MCF 10A (cell line): ENCODE data around the gene PGP. TPM values are rescaled to one million over a fixed set of nuclear protein-coding genes. Genes with fewer than 3 reads are reported as not detected.

Experiments
- BruUV-seq: library from RNA; stranded (reverse); fragments of 400-500 nt; replicated peaks from 2 replicates; lab custom pipeline; 2021; lab: Mats Ljungman, UMichigan
- CTCF ChIA-PET: fragments of 300-600 bp; sonication (Branson Sonifier 250); formaldehyde crosslinking; extraction: SDS; loops from one replicate; lab custom pipeline; 2021; ENCODE audit warnings: antibody characterized with exemption, inconsistent platforms; lab: Yijun Ruan, JAX
- POLR2A ChIA-PET: fragments of 300-600, 350-650 bp; sonication (Branson Sonifier 250); formaldehyde crosslinking; extraction: SDS; loops from one replicate; lab custom pipeline; 2020; ENCODE audit warnings: antibody characterized with exemption, inconsistent platforms; lab: Yijun Ruan, JAX
- DNase-seq: peaks from one replicate; pipeline ENCODE4 v3.0.0-alpha.2; 2018; ENCODE audit not compliant: unreplicated experiment
- H3K27ac Mint-ChIP-seq: one replicate; pipeline ENCODE4 v1.8.0; 2022; ENCODE audit warnings: mild to moderate bottlenecking, low read depth, mixed read lengths; ENCODE audit not compliant: unreplicated experiment
- H3K27me3 Mint-ChIP-seq: one replicate; pipeline ENCODE4 v1.8.0; 2022; ENCODE audit warnings: mixed read lengths; ENCODE audit not compliant: insufficient read depth, unreplicated experiment
- H3K36me3 Mint-ChIP-seq: one replicate; pipeline ENCODE4 v1.8.0; 2022; ENCODE audit warnings: mild to moderate bottlenecking, moderate library complexity, mixed read lengths; ENCODE audit not compliant: insufficient read depth, unreplicated experiment
- H3K4me1 Mint-ChIP-seq: one replicate; pipeline ENCODE4 v1.8.0; 2022; ENCODE audit warnings: mixed read lengths; ENCODE audit not compliant: insufficient read depth, unreplicated experiment
- H3K4me3 Mint-ChIP-seq: one replicate; pipeline ENCODE4 v1.8.0; 2022; ENCODE audit warnings: mild to moderate bottlenecking, moderate library complexity, mixed read lengths; ENCODE audit not compliant: unreplicated experiment
- H3K9me3 Mint-ChIP-seq: one replicate; pipeline ENCODE4 v1.8.0; 2022; ENCODE audit warnings: mixed read lengths; ENCODE audit not compliant: unreplicated experiment
- intact Hi-C: fragments of 100-400 bp; cut with micrococcal nuclease; formaldehyde crosslinking; loops from 2 replicates; pipeline ENCODE4 v1.14.1; 2022
- total RNA-seq: library from RNA; stranded (reverse); gene quantifications from 2 replicates; pipeline ENCODE4 v1.2.3, GENCODE V29; 2022
- TF ChIP-seq, protein P1 (sequence below): fragments of 200-600 bp; IDR thresholded peaks from one replicate; pipeline ENCODE4 v1.8.0; 2022; ENCODE audit warnings: antibody characterized with exemption, mild to moderate bottlenecking; ENCODE audit not compliant: unreplicated experiment

Gene PGP
- total RNA-seq, 1 experiment from 2014 or later, result 12.0 TPM

DNA sequence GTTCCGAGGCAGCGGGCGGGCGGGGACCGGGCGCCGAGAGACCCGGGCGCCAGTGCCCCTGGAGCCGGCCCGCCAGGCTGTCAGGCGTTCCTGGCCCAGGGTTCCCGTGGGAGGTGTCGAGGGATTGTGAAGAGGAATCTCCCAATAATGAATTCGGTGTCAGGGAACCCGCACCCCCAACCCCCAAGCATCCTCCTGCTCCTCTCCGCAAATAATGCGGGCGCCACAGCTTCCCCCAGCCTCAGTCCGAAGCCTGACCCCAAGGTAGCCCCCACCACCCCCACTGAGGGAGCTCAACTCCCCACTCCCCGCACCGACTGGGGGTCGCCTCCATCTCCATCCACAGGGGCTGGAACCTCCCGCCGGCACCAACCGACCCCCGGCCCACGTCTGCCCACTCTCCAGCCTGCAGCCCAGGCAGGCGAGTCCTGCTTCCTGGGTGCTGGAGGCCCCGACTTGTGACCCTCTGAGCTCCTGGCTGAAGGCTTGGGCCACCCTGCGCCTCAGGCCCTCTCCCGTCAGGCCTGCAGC is 17.6 kb downstream of the PGP start:
- ChIA-PET POLR2A (interaction anchor here (1.2 to 1.6 kb wide), 2 partner anchors 18 to 42 kb away, joined by 3 to 6 read pairs; partner anchors contain the start of genes PGP and TRAF7), CTCF (interaction anchor here (0.6 to 0.7 kb wide), 2 partner anchors 304 to 484 kb away, joined by 4 read pairs; no protein-coding TSS in a partner anchor)
- Mint-ChIP-seq H3K4me1 (no peaks in the 10 kb centered on the region), H3K36me3 (no peaks in the 10 kb centered on the region), H3K9me3 (no peaks in the 10 kb centered on the region), H3K27me3 (no peaks in the 10 kb centered on the region), H3K27ac (no peak overlapping the region), H3K4me3 (peak overlapping the region; percentile 33)
- no peak for DNase-seq
- intact Hi-C loops, result no loop called here
- BruUV-seq, result no TSS peak
- TF ChIP-seq, protein P1, sequence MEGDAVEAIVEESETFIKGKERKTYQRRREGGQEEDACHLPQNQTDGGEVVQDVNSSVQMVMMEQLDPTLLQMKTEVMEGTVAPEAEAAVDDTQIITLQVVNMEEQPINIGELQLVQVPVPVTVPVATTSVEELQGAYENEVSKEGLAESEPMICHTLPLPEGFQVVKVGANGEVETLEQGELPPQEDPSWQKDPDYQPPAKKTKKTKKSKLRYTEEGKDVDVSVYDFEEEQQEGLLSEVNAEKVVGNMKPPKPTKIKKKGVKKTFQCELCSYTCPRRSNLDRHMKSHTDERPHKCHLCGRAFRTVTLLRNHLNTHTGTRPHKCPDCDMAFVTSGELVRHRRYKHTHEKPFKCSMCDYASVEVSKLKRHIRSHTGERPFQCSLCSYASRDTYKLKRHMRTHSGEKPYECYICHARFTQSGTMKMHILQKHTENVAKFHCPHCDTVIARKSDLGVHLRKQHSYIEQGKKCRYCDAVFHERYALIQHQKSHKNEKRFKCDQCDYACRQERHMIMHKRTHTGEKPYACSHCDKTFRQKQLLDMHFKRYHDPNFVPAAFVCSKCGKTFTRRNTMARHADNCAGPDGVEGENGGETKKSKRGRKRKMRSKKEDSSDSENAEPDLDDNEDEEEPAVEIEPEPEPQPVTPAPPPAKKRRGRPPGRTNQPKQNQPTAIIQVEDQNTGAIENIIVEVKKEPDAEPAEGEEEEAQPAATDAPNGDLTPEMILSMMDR, result no peak

DNA sequence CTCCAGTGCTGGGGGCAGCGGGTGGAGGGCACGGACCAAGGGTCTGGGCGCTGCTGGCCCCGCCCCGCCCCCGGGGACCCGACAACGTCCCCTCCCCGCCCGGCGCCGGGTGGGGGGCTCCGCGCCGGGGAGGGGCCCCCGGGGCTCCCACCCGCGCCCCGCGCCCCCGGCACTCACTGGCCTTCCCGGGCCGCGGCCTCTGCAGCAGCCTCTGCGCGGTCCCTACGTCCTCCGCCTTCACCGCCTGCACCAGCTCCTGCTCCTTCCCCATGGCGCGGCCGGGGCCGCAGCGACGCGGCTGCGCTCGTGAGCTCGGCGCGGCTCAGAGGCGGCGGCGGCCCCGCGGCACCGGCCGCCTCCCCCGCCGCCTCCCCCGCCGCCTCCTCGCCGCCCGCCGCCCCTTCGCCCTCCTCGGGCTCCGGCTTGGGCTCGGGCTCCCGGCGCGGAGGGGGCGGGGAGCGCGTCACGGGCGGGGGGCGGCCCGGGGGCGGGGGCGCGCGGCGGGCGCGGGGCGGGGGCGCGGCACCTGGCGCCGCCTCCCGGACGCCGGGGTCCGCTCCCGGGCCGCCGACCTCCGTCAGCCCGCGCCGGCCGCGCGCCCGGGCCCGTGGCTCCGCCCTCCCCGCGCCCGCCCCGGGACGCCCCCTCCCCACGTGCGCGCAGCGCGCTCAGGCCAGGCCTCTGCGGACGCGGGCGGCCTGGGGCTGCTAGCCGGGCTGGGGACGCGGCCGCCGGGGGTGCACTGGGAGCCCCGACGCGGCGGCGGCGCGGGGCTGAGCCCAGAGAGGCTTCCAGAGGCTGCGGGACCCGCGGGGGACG is 18.3 kb downstream of the PGP start, which contains the start of gene CASKIN1:
Gene CASKIN1, minus strand, starts transcription at position 444 of the 819 bp plus-strand sequence. Its CDS starts 173 bp downstream, at position 271.
- H3K27me3 Mint-ChIP-seq, result no peaks in the 10 kb centered on the region
- ChIA-PET POLR2A (interaction anchor here (1.2 to 2.3 kb wide), 3 partner anchors 18 to 55 kb away, joined by 3 to 14 read pairs (median 6); partner anchors contain the start of genes ECI1, PGP and TRAF7), CTCF (interaction anchor here (0.6 to 2.1 kb wide), 3 partner anchors 55 to 485 kb away, joined by 4 to 7 read pairs (median 7); partner anchors contain the start of gene ECI1)
- H3K27ac Mint-ChIP-seq, result no peak within 1 kb of the TSS
- no TSS peak for BruUV-seq
- H3K9me3 Mint-ChIP-seq, result no peaks in the 10 kb centered on the region
- intact Hi-C loops, result no loop called here
- DNase-seq, result no peak
- H3K4me1 Mint-ChIP-seq, result no peaks in the 10 kb centered on the region
- TF ChIP-seq, protein P1, result no peak
- H3K36me3 Mint-ChIP-seq, result no peaks in the 10 kb centered on the region
- peak within 1 kb of the TSS; percentile 33 for H3K4me3 Mint-ChIP-seq

DNA sequence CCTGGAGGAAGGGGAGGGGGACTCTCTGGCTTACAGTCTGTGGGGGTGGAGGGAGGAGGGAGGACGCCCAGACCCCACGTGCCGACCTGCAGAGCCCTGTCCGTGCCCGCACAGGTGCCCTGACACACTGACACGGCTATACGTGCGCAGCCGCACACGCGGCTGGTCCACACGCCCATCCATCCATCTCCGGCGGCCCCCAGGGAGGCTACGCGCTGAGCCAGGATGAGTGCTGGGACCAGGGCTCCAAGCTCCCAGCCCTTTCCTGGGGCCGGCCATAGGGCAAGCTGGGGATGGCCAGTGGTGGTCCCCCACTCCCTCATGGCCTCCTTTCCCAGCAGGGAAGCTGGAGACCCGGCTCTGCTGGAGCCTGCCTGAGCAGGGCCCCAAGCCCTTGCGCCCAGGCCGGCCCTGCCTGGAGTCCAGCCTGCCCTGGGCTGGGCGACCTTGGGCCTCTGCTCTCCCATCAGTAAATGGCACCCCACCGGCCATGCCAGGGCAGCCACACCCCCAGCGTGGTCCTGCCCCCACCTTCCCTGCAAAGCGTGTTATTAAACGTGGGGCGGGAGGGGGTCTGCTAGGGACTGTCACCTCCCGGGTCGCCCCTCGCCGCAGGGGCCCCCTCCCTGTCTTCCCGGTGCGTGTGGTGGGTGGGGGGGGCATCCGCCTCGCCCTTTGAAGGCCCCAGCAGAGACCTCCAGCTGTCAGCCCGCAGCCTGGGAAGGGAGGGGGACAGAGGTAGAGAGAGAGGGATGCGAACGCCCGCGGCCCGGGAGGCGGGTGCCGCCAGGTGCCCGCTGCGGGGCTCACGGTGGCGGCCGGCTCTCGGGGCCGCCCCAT is 19.1 kb downstream of the PGP start:
- H3K4me1 Mint-ChIP-seq, result no peaks in the 10 kb centered on the region
- intact Hi-C loops, result loop anchor here (2.0 kb wide), 1 partner anchor 305 kb away; no protein-coding TSS in a partner anchor
- ChIA-PET CTCF (interaction anchor here (0.7 to 2.1 kb wide), 14 partner anchors 9 to 286 kb away, joined by 3 to 8 read pairs (median 4); partner anchors contain the start of gene ECI1), POLR2A (interaction anchor here (0.7 to 2.6 kb wide), 8 partner anchors 9 to 301 kb away, joined by 3 to 22 read pairs (median 4); partner anchors contain the start of genes ECI1, MLST8, NTHL1 and TRAF7)
- H3K27me3 Mint-ChIP-seq, result no peaks in the 10 kb centered on the region
- no peaks in the 10 kb centered on the region for H3K9me3 Mint-ChIP-seq
- H3K36me3 Mint-ChIP-seq, result no peaks in the 10 kb centered on the region
- DNase-seq, result no peak
- no peak overlapping the region for H3K4me3 Mint-ChIP-seq
- TF ChIP-seq, protein P1, result no peak
- no peak overlapping the region for H3K27ac Mint-ChIP-seq
- BruUV-seq, result no TSS peak
